NB4 (cell line): Measurements from ENCODE around the gene TMPRSS3.

ENCODE experiments used
- CTCF ChIP-seq: IDR thresholded peaks from one replicate; pipeline ENCODE4 v1.5.1; 2012; ENCODE audit warnings: low read depth, low read length
- POLR2A ChIP-seq: IDR thresholded peaks from 2 replicates; pipeline ENCODE4 v1.6.1; 2011; ENCODE audit warnings: mild to moderate bottlenecking; ENCODE audit not compliant: insufficient read length; ENCODE audit errors: extremely low read depth

- TF ChIP-seq CTCF (peak; percentile 43), POLR2A (no peak)
Observed at GRCh38 chr21:42376338-42376982, 19.4 kb downstream of the TMPRSS3 start.
